Skeletal muscle cell (primary cell): ENCODE data around the gene TPRX2.
"Not testable (repeated sequence)": the region's sequence is repeated elsewhere in the genome, so short reads cannot be mapped to it uniquely, and the experiment has no call there.

Experiments
- DNase-seq: peaks from one replicate; pipeline ENCODE4 v3.0.0-alpha.2; 2010; ENCODE audit warnings: low read depth
- H3K4me3 ChIP-seq: 2 replicates; pipeline ENCODE4 v1.5.1; 2011; ENCODE audit warnings: low read depth, mild to moderate bottlenecking, control low read depth, low read length, moderate library complexity

TPRX2 gene

DNA sequence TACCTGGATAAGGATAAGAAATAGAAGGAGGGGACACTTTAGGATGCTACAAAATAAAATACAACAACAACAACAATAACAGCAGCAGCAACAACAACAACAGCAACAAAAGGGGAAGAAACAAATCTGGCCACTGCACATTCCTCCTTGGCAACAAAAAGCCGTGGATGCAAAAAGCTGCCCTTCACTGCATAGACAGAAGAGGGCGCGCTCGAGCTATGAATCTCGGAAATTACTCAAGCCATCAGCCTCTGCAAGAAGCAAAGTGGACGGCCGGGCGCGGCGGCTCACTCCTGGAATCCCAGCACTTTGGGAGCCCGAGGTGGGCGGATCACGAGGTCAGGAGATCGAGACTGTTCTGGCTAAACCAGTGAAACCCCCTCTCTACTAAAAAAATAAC is 50.3 kb downstream of the TPRX2 start:
- not testable (repeated sequence) for DNase-seq, H3K4me3 ChIP-seq

DNA sequence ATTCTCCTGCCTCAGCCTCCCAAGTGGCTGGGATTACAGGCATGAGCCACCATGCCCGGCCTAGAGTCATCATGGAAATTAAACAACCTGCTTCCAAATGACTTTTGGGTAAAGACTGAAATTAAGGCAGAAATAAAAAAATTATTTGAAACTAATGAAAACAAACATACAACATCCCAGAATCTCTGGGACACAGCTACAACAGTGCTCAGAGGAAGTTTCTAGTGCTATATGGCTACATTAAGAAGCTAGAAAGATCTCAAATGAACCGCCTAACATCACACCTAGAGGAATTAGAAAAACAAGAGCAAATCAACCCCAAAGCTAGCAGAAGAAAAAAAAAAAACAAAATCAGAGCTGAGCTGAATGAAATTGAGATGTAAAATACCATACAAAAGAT is 51.2 kb downstream of the TPRX2 start:
- DNase-seq, H3K4me3 ChIP-seq: not testable (repeated sequence)
